IMR-90 (cell line): ENCODE measurements around the gene BTBD9. TPM values are rescaled to one million over a fixed set of nuclear protein-coding genes. Genes with fewer than 3 reads are reported as not detected.

ENCODE experiments used
- ATAC-seq: fragments of 200-7000 bp; cut with Tn5 transposase; 2 replicates; pipeline ENCODE4 v1.9.1; 2020; ENCODE audit warnings: low read depth, mild to moderate bottlenecking, moderate library complexity
- BruUV-seq: library from RNA; stranded (reverse); fragments of 400-500 nt; replicated peaks from 2 replicates; lab custom pipeline; 2021; lab: Mats Ljungman, UMichigan
- CTCF ChIA-PET: fragments of 300-600 bp; formaldehyde crosslinking; extraction: SDS; loops from one replicate; lab custom pipeline; 2021; ENCODE audit warnings: antibody characterized with exemption; lab: Yijun Ruan, JAX
- POLR2A ChIA-PET: fragments of 300-600 bp; sonication (Branson Sonifier 250); formaldehyde crosslinking; loops from one replicate; lab custom pipeline; 2022; ENCODE audit warnings: antibody characterized with exemption; ENCODE audit not compliant: unreplicated experiment; lab: Charles Lee
- DNase-seq: peaks from one replicate; pipeline ENCODE4 v3.0.0; 2013
- H2AFZ ChIP-seq: replicated peaks from 2 replicates; pipeline ENCODE3; 2013; ENCODE audit warnings: low read length, mild to moderate bottlenecking; ENCODE audit not compliant: poor library complexity
- H2AK5ac ChIP-seq: 2 replicates; pipeline ENCODE4 v1.6.1; 2013; ENCODE audit warnings: low read depth, low read length, inconsistent platforms
- H2AK9ac ChIP-seq: replicated peaks from 2 replicates; pipeline ENCODE3; 2013; ENCODE audit warnings: mild to moderate bottlenecking, low read depth, low read length, moderate library complexity; ENCODE audit not compliant: poor library complexity
- H2BK120ac ChIP-seq: 2 replicates; pipeline ENCODE4 v1.6.1; 2013; ENCODE audit warnings: low read depth, low read length, inconsistent platforms
- H2BK15ac ChIP-seq: 3 replicates; pipeline ENCODE4 v1.6.1; 2013; ENCODE audit warnings: low read depth, low read length, inconsistent platforms
- H2BK20ac ChIP-seq: 2 replicates; pipeline ENCODE4 v1.6.1; 2013; ENCODE audit warnings: low read depth, mild to moderate bottlenecking, inconsistent platforms, low read length, moderate library complexity
- H2BK5ac ChIP-seq: 2 replicates; pipeline ENCODE4 v1.6.1; 2013; ENCODE audit warnings: mild to moderate bottlenecking, low read depth, low read length, inconsistent platforms; ENCODE audit not compliant: poor library complexity, severe bottlenecking
- H3K14ac ChIP-seq: replicated peaks from 2 replicates; pipeline ENCODE4 v1.6.1; 2013; ENCODE audit warnings: low read depth, low read length, inconsistent platforms
- H3K18ac ChIP-seq: 2 replicates; pipeline ENCODE4 v1.6.1; 2013; ENCODE audit warnings: low read depth, low read length, control low read depth
- H3K23ac ChIP-seq: 2 replicates; pipeline ENCODE4 v1.6.1; 2013; ENCODE audit warnings: low read depth, low read length, inconsistent platforms
- H3K27ac ChIP-seq: 2 replicates; pipeline ENCODE4 v1.5.1; 2013; ENCODE audit warnings: mild to moderate bottlenecking, control low read depth, low read length; ENCODE audit not compliant: insufficient read depth
- H3K27me3 ChIP-seq: 2 replicates; pipeline ENCODE4 v1.6.1; 2013; ENCODE audit warnings: low read length; ENCODE audit not compliant: control insufficient read depth, insufficient read depth
- H3K36me3 ChIP-seq: 2 replicates; pipeline ENCODE4 v1.6.1; 2013; ENCODE audit warnings: low read length, mixed read lengths; ENCODE audit not compliant: control insufficient read depth, insufficient read depth
- H3K4ac ChIP-seq: 2 replicates; pipeline ENCODE4 v1.6.1; 2013; ENCODE audit warnings: low read depth, low read length, inconsistent platforms
- H3K4me1 ChIP-seq: 2 replicates; pipeline ENCODE4 v1.6.1; 2013; ENCODE audit warnings: low read length, mixed read lengths; ENCODE audit not compliant: control insufficient read depth, insufficient read depth
- H3K4me2 ChIP-seq: 2 replicates; pipeline ENCODE4 v1.6.1; 2013; ENCODE audit warnings: low read depth, mild to moderate bottlenecking, control low read depth, low read length, moderate library complexity
- H3K4me3 ChIP-seq: 2 replicates; pipeline ENCODE4 v1.5.1; 2013; ENCODE audit warnings: low read depth, mild to moderate bottlenecking, control low read depth, low read length, moderate library complexity; ENCODE audit not compliant: insufficient read depth
- H3K56ac ChIP-seq: 2 replicates; pipeline ENCODE4 v1.6.1; 2013; ENCODE audit warnings: low read length, inconsistent platforms; ENCODE audit not compliant: insufficient read depth; ENCODE audit errors: extremely low read depth
- H3K79me1 ChIP-seq, 2 experiments: 2 replicates each; pipeline ENCODE4 v1.6.1; 2013; ENCODE audit warnings: low read length in 2 of 2, inconsistent platforms in 1 of 2, low read depth in 1 of 2
- H3K9ac ChIP-seq: 2 replicates; pipeline ENCODE4 v1.6.1; 2013; ENCODE audit warnings: low read depth, low read length, control low read depth
- H3K9me1 ChIP-seq: 2 replicates; pipeline ENCODE4 v1.6.1; 2013; ENCODE audit warnings: low read length, inconsistent platforms; ENCODE audit not compliant: insufficient read depth
- H3K9me3 ChIP-seq: 2 replicates; pipeline ENCODE4 v1.6.1; 2013; ENCODE audit warnings: low read length; ENCODE audit not compliant: control insufficient read depth, insufficient read depth
- H4K20me1 ChIP-seq: 2 replicates; pipeline ENCODE4 v1.6.1; 2013; ENCODE audit warnings: low read length, inconsistent platforms; ENCODE audit not compliant: insufficient read depth
- H4K5ac ChIP-seq: 2 replicates; pipeline ENCODE4 v1.6.1; 2013; ENCODE audit warnings: mild to moderate bottlenecking, low read depth, low read length, control low read depth
- H4K8ac ChIP-seq, 2 experiments: 2 replicates each; pipeline ENCODE4 v1.6.1; 2013; ENCODE audit warnings: low read depth in 2 of 2, low read length in 2 of 2, control low read depth in 1 of 2, inconsistent platforms in 1 of 2
- H4K91ac ChIP-seq: 2 replicates; pipeline ENCODE4 v1.6.1; 2013; ENCODE audit warnings: low read depth, low read length, inconsistent platforms; ENCODE audit not compliant: insufficient read depth
- CEBPB ChIP-seq: IDR thresholded peaks from 2 replicates; pipeline ENCODE4 v1.6.1; 2012; ENCODE audit warnings: low read depth, low read length, improper control_type of control experiment
- CHD1 ChIP-seq: IDR thresholded peaks from 2 replicates; pipeline ENCODE4 v1.6.1; 2012; ENCODE audit warnings: low read depth, low read length, improper control_type of control experiment
- ELK1 ChIP-seq: fragments of 150-350 bp; IDR thresholded peaks from 2 replicates; pipeline ENCODE4 v1.6.1; 2016; ENCODE audit warnings: low read depth, mild to moderate bottlenecking, low read length, moderate library complexity, borderline replicate concordance
- FOS ChIP-seq: fragments of 150-350 bp; IDR thresholded peaks from 2 replicates; pipeline ENCODE4 v1.6.1; 2016; ENCODE audit warnings: low read depth, low read length
- MAFK ChIP-seq: IDR thresholded peaks from 2 replicates; pipeline ENCODE4 v1.6.1; 2012; ENCODE audit warnings: low read depth, low read length, improper control_type of control experiment
- MXI1 ChIP-seq: IDR thresholded peaks from 2 replicates; pipeline ENCODE4 v1.6.1; 2012; ENCODE audit warnings: low read depth, mild to moderate bottlenecking, low read length, moderate library complexity, borderline replicate concordance
- NFE2L2 ChIP-seq: fragments of 150-350 bp; IDR thresholded peaks from 2 replicates; pipeline ENCODE4 v1.6.1; 2016; ENCODE audit warnings: low read depth, mild to moderate bottlenecking, low read length
- POLR2A ChIP-seq: IDR thresholded peaks from 2 replicates; pipeline ENCODE4 v1.6.1; 2012; ENCODE audit warnings: mild to moderate bottlenecking, low read depth, low read length
- RAD21 ChIP-seq: IDR thresholded peaks from 2 replicates; pipeline ENCODE4 v1.6.1; 2012; ENCODE audit warnings: low read length, improper control_type of control experiment
- RCOR1 ChIP-seq: IDR thresholded peaks from 2 replicates; pipeline ENCODE4 v1.6.1; 2012; ENCODE audit warnings: mild to moderate bottlenecking, low read length, improper control_type of control experiment; ENCODE audit not compliant: insufficient replicate concordance
- RFX5 ChIP-seq: IDR thresholded peaks from 2 replicates; pipeline ENCODE4 v1.8.0; 2012; ENCODE audit warnings: low read depth, mild to moderate bottlenecking, low read length, moderate library complexity
- USF2 ChIP-seq: fragments of 150-350 bp; IDR thresholded peaks from 2 replicates; pipeline ENCODE4 v1.6.1; 2017; ENCODE audit warnings: mild to moderate bottlenecking, antibody characterized with exemption, low read length, low read depth
- WGBS, 2 experiments: methylation state at CpG; one replicate each; pipeline versions ENCODE4 v1.1.5 to v1.1.7; 2013; ENCODE audit warnings: missing lambda C conversion rate in 2 of 2; ENCODE audit not compliant: insufficient read length in 1 of 2; ENCODE audit errors: extremely low coverage in 2 of 2; 5-methylcytosine and 5-hydroxymethylcytosine counted together
- dilution Hi-C: fragments of 300-500 bp; cut with HindIII; formaldehyde crosslinking; loops from one replicate; pipeline ENCODE4 v1.14.3; 2018; ENCODE audit warnings: low sequenced_read_pairs; ENCODE audit not compliant: unreplicated experiment
- in situ Hi-C: fragments of 300-500 bp; cut with MboI; formaldehyde crosslinking; loops from 3 replicates; pipeline ENCODE4 v1.14.3; 2019; ENCODE audit warnings: low sequenced_read_pairs, inconsistent platforms, mixed read lengths
- intact Hi-C: fragments of 100-400 bp; cut with micrococcal nuclease; formaldehyde crosslinking; loops from 2 replicates; pipeline ENCODE4 v1.10.0; 2022
- polyA plus RNA-seq, 3 experiments: library from polyadenylated mRNA; depleted of rRNA; stranded (reverse); fragments of >200 nt; gene quantifications; 2 replicates each; pipeline ENCODE4 v1.2.3, GENCODE V29; 2012; ENCODE audit warnings: low replicate concordance in 1 of 3
- total RNA-seq: library from RNA; depleted of rRNA; stranded (reverse); fragments of >200 nt; gene quantifications from 2 replicates; pipeline ENCODE4 v1.2.3, GENCODE V29; 2012
- TF ChIP-seq, protein P1 (sequence below): conservative IDR thresholded peaks from 2 replicates; pipeline ENCODE4 v1.5.1; 2012; ENCODE audit warnings: mild to moderate bottlenecking, low read depth, low read length, improper control_type of control experiment

Gene BTBD9
- total and polyA plus RNA-seq, 2 of the 4 experiments (the other 2 are of a cell fraction) = 4.1 to 22.0 TPM

DNA sequence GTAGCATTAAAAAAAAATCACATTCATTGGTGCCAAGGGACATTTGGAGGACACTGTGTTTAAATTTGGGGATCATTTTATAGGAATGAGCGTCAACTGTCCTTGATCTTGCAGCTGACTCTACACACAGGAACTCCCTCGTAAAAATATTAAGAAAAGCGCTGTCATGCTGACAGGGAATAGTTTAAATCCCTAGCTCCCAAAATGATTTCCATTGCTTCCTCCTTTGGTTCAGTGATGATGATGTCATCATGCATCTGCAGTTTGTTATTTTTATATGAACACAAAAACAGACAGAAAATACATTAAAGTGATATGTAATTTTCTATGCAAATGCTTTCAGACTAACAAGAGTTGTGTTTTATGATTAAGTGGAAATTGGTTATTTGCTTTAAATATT is 275.6 kb downstream of the BTBD9 start:
- no peaks in the 10 kb centered on the region for H3K4me1 ChIP-seq
- H3K4me3 ChIP-seq = no peak overlapping the region
- POLR2A ChIA-PET = no interaction called here
- TF ChIP-seq, protein P1, sequence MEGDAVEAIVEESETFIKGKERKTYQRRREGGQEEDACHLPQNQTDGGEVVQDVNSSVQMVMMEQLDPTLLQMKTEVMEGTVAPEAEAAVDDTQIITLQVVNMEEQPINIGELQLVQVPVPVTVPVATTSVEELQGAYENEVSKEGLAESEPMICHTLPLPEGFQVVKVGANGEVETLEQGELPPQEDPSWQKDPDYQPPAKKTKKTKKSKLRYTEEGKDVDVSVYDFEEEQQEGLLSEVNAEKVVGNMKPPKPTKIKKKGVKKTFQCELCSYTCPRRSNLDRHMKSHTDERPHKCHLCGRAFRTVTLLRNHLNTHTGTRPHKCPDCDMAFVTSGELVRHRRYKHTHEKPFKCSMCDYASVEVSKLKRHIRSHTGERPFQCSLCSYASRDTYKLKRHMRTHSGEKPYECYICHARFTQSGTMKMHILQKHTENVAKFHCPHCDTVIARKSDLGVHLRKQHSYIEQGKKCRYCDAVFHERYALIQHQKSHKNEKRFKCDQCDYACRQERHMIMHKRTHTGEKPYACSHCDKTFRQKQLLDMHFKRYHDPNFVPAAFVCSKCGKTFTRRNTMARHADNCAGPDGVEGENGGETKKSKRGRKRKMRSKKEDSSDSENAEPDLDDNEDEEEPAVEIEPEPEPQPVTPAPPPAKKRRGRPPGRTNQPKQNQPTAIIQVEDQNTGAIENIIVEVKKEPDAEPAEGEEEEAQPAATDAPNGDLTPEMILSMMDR = no peak
- no peak for TF ChIP-seq ELK1
- TF ChIP-seq CEBPB = no peak
- no peak for TF ChIP-seq CHD1
- TF ChIP-seq MAFK = no peak
- TF ChIP-seq RCOR1 = no peak
- TF ChIP-seq FOS = no peak
- TF ChIP-seq USF2 = no peak
- no peak for TF ChIP-seq RAD21
- no peak for TF ChIP-seq MXI1
- no peak for TF ChIP-seq NFE2L2
- TF ChIP-seq POLR2A = no peak
- TF ChIP-seq RFX5 = no peak
- no peaks in the 10 kb centered on the region for H3K27me3 ChIP-seq
- no peak overlapping the region for H3K56ac ChIP-seq
- no peak overlapping the region for H3K18ac ChIP-seq
- no peak for ATAC-seq
- H2BK5ac ChIP-seq = no peak overlapping the region
- CTCF ChIA-PET = no interaction called here
- no peaks in the 10 kb centered on the region for H3K36me3 ChIP-seq
- no peak overlapping the region for H3K23ac ChIP-seq
- no peak overlapping the region for H2AK9ac ChIP-seq
- no peak overlapping the region for H4K91ac ChIP-seq
- H3K4ac ChIP-seq = no peak overlapping the region
- no peaks in the 10 kb centered on the region for H3K79me1 ChIP-seq
- H2AK5ac ChIP-seq = no peak overlapping the region
- no peak overlapping the region for H2AFZ ChIP-seq
- no peak overlapping the region for H2BK120ac ChIP-seq
- no TSS peak for BruUV-seq
- H2BK20ac ChIP-seq = no peak overlapping the region
- H4K5ac ChIP-seq = no peak overlapping the region
- no peaks in the 10 kb centered on the region for H3K9me3 ChIP-seq
- no peak overlapping the region for H2BK15ac ChIP-seq
- no CpG with 5 or more reads among the region's 3 CpGs for WGBS, 2 experiments
- H4K20me1 ChIP-seq = no peaks in the 10 kb centered on the region
- no peak overlapping the region for H3K4me2 ChIP-seq
- DNase-seq = no peak
- dilution Hi-C loops (no loop called here), in situ Hi-C loops (no loop called here), intact Hi-C loops (no loop called here)
- H3K9me1 ChIP-seq = no peaks in the 10 kb centered on the region
- no peak overlapping the region for H4K8ac ChIP-seq
- H3K14ac ChIP-seq = no peak overlapping the region
- no peak overlapping the region for H3K27ac ChIP-seq
- no peak overlapping the region for H3K9ac ChIP-seq
